ENCODE results near the gene ITGA7. TPM values are rescaled to one million over a fixed set of nuclear protein-coding genes. Genes with fewer than 3 reads are reported as not detected.

The ITGA7 gene
- total RNA-seq, 1 experiment from 2014 or later, result 2.5 TPM

GRCh38 chr12:55718624-55719275 is 11.0 kb upstream of the ITGA7 start:
- Histone ChIP-seq H3K36me3 (ENCODE audit: control insufficient read depth, insufficient read depth, low read length) (no peaks in the 10 kb centered on the region), H3K9me3 (ENCODE audit: control insufficient read depth, insufficient read depth, low read depth, low read length) (no peaks in the 10 kb centered on the region), H3K27ac (ENCODE audit: low read length) (no peak overlapping the region), H3K4me1 (ENCODE audit: control insufficient read depth, insufficient read depth, low read length) (peaks cover 29% of the 10 kb centered on the region), H3K4me3 (ENCODE audit: low read depth in 2 of 2, low read length in 2 of 2) (no peak overlapping the region), H3K27me3 (ENCODE audit: control insufficient read depth, insufficient read depth, low read length) (no peaks in the 10 kb centered on the region)
- no peak for ATAC-seq
- ChIA-PET CTCF (no interaction called here), POLR2A (no interaction called here)
- intact Hi-C loops (cut with micrococcal nuclease; ENCODE audit: unreplicated experiment), result no loop called here
- TF ChIP-seq SIN3A (IDR thresholded peaks at IDR 0.05; ENCODE audit: borderline replicate concordance, insufficient read depth, low read depth, low read length) (no peak), REST (IDR thresholded peaks at IDR 0.05; ENCODE audit: insufficient read depth in 1 of 2, low read depth in 2 of 2, low read length in 1 of 2) (no peak), POLR2AphosphoS5 (IDR thresholded peaks at IDR 0.05; ENCODE audit: low read depth, low read length) (no peak)
- no TSS peak for BruUV-seq (replicated peaks)
- DNase-seq (ENCODE audit: low read depth, low spot score), result no peak
- in situ Hi-C loops (cut with HindIII; ENCODE audit: low pct_unique_long_range_greater_than_20kb, low sequenced_read_pairs), result no loop called here

- ATAC-seq (no peak), DNase-seq (ENCODE audit: low read depth, low spot score) (no peak)
- TF ChIP-seq, protein P1, sequence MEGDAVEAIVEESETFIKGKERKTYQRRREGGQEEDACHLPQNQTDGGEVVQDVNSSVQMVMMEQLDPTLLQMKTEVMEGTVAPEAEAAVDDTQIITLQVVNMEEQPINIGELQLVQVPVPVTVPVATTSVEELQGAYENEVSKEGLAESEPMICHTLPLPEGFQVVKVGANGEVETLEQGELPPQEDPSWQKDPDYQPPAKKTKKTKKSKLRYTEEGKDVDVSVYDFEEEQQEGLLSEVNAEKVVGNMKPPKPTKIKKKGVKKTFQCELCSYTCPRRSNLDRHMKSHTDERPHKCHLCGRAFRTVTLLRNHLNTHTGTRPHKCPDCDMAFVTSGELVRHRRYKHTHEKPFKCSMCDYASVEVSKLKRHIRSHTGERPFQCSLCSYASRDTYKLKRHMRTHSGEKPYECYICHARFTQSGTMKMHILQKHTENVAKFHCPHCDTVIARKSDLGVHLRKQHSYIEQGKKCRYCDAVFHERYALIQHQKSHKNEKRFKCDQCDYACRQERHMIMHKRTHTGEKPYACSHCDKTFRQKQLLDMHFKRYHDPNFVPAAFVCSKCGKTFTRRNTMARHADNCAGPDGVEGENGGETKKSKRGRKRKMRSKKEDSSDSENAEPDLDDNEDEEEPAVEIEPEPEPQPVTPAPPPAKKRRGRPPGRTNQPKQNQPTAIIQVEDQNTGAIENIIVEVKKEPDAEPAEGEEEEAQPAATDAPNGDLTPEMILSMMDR (IDR thresholded peaks at IDR 0.05), result no peak
- TF ChIP-seq SIN3A (IDR thresholded peaks at IDR 0.05; ENCODE audit: borderline replicate concordance, insufficient read depth, low read depth, low read length) (no peak), POLR2AphosphoS5 (IDR thresholded peaks at IDR 0.05; ENCODE audit: low read depth, low read length) (no peak), REST (IDR thresholded peaks at IDR 0.05; ENCODE audit: insufficient read depth in 1 of 2, low read depth in 2 of 2, low read length in 1 of 2) (no peak), TCF7L2 (IDR thresholded peaks at IDR 0.05; ENCODE audit: low read depth, low read length) (no peak)
- H3K9me3 ChIP-seq (ENCODE audit: control insufficient read depth, insufficient read depth, low read depth, low read length), result no peaks in the 10 kb centered on the region
- ChIA-PET POLR2A (no interaction called here), CTCF (no interaction called here)
- peaks cover 29% of the 10 kb centered on the region for H3K4me1 ChIP-seq (ENCODE audit: control insufficient read depth, insufficient read depth, low read length)
- in situ Hi-C loops (cut with HindIII; ENCODE audit: low pct_unique_long_range_greater_than_20kb, low sequenced_read_pairs) (no loop called here), intact Hi-C loops (cut with micrococcal nuclease; ENCODE audit: unreplicated experiment) (no loop called here)
- H3K27ac ChIP-seq (ENCODE audit: low read length), result no peak overlapping the region
- no peak overlapping the region for H3K4me3 ChIP-seq (ENCODE audit: low read depth in 2 of 2, low read length in 2 of 2)
- no TSS peak for BruUV-seq (replicated peaks)
- no peaks in the 10 kb centered on the region for H3K27me3 ChIP-seq (ENCODE audit: control insufficient read depth, insufficient read depth, low read length)
- no peaks in the 10 kb centered on the region for H3K36me3 ChIP-seq (ENCODE audit: control insufficient read depth, insufficient read depth, low read length)
These were observed 10.3 kb upstream of the ITGA7 start for GRCh38 chr12:55718015-55718414.

Data from Panc1 (cell line).